ENCODE measurements around the gene SNX8. TPM values are rescaled to one million over a fixed set of nuclear protein-coding genes. Genes with fewer than 3 reads are reported as not detected.

Gene SNX8
- total RNA-seq, 1 donor from 2014 or later, result 60.1 TPM

- intact Hi-C loops (cut with DNase I), result no loop called here
- DNase-seq, result peak; percentile 25
- no peak for TF ChIP-seq CTCF (IDR thresholded peaks at IDR 0.05)
- Histone ChIP-seq H3K27me3 (no peaks in the 10 kb centered on the region), H3K9me3 (no peaks in the 10 kb centered on the region), H3K4me3 (no peak overlapping the region), H3K4me1 (peaks cover 4% of the 10 kb centered on the region), H3K36me3 (peaks cover 56% of the 10 kb centered on the region), H3K27ac (no peak overlapping the region)
- ATAC-seq, result no peak
These were observed 104.3 kb downstream of the SNX8 start for GRCh38 chr7:2209961-2210323.

- peak; percentile 83 for DNase-seq
- H3K36me3 ChIP-seq, result peaks cover 50% of the 10 kb centered on the region
These were observed 104.9 kb downstream of the SNX8 start for GRCh38 chr7:2209146-2209960.

GRCh38 chr7:2208712-2209111 is 105.5 kb downstream of the SNX8 start:
- no peak overlapping the region for H3K27ac ChIP-seq
- no peak for TF ChIP-seq CTCF (IDR thresholded peaks at IDR 0.05)
- no peaks in the 10 kb centered on the region for H3K9me3 ChIP-seq
- H3K36me3 ChIP-seq, result peaks cover 43% of the 10 kb centered on the region
- H3K4me1 ChIP-seq, result peaks cover 4% of the 10 kb centered on the region
- intact Hi-C loops (cut with DNase I), result no loop called here
- no peak overlapping the region for H3K4me3 ChIP-seq
- ATAC-seq, result no peak
- no peak for DNase-seq
- no peaks in the 10 kb centered on the region for H3K27me3 ChIP-seq

More at GRCh38 chr7:2209146-2209960, 104.9 kb downstream of the SNX8 start:
- Histone ChIP-seq H3K27me3 (no peaks in the 10 kb centered on the region), H3K27ac (no peak overlapping the region), H3K4me3 (no peak overlapping the region), H3K4me1 (peaks cover 4% of the 10 kb centered on the region), H3K9me3 (no peaks in the 10 kb centered on the region)
- peak; percentile 87 for ATAC-seq
- intact Hi-C loops (cut with DNase I), result no loop called here
- peak; percentile 73 for TF ChIP-seq CTCF (IDR thresholded peaks at IDR 0.05)

GRCh38 chr7:2205036-2205780 is 109.0 kb downstream of the SNX8 start:
- no peak for TF ChIP-seq CTCF (IDR thresholded peaks at IDR 0.05)
- Histone ChIP-seq H3K9me3 (no peaks in the 10 kb centered on the region), H3K4me1 (peaks cover 4% of the 10 kb centered on the region), H3K27me3 (no peaks in the 10 kb centered on the region), H3K36me3 (peaks cover 25% of the 10 kb centered on the region), H3K4me3 (no peak overlapping the region), H3K27ac (no peak overlapping the region)
- peak; percentile 48 for DNase-seq
- intact Hi-C loops (cut with DNase I), result no loop called here
- no peak for ATAC-seq

- H3K4me3 ChIP-seq, result no peak overlapping the region
- no peaks in the 10 kb centered on the region for H3K27me3 ChIP-seq
- peaks cover 4% of the 10 kb centered on the region for H3K4me1 ChIP-seq
- ATAC-seq (no peak), DNase-seq (peak; percentile 38)
- intact Hi-C loops (cut with DNase I), result no loop called here
- no peaks in the 10 kb centered on the region for H3K9me3 ChIP-seq
- H3K27ac ChIP-seq, result no peak overlapping the region
- TF ChIP-seq CTCF (IDR thresholded peaks at IDR 0.05), result no peak
- peaks cover 32% of the 10 kb centered on the region for H3K36me3 ChIP-seq
These were observed 109.8 kb downstream of the SNX8 start for GRCh38 chr7:2204446-2204845.
